ENCODE data around the gene RIPPLY1.
A peak's percentile ranks its signal among the peaks of the same experiment; 100 is the strongest.

Gene RIPPLY1

DNA sequence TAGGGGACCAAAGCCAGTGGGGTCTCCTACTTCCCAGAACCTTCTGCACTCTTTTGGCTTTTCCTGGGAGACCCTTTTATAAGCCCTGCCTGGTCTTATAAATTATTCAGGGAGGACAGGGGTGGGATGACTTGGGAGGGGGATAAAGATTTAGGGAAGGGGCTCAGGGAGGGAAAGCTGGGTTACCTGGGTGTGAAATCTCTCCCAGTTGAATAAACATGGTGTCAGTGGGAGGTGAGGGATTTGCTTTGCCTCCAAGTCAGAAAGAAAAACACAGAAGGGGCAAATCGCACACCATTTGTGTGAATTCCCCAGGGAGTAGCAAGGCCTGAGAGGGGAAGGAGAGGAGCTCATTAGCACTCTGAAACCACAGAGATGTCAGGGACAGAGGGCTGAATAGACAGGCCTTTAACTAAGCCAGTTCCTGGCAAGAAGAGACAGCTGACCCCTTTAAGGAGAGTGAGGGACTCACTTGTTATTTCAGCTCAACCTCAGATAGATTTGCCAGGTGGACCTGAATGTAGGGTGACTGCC, at the start of gene RIPPLY1:
TSS of gene RIPPLY1 (minus strand) at position 51 of the 534 bp plus-strand sequence. CDS start 54 bp downstream, outside the sequence.
- DNase-seq (ENCODE audit: low read depth, low spot score): no peak

DNA sequence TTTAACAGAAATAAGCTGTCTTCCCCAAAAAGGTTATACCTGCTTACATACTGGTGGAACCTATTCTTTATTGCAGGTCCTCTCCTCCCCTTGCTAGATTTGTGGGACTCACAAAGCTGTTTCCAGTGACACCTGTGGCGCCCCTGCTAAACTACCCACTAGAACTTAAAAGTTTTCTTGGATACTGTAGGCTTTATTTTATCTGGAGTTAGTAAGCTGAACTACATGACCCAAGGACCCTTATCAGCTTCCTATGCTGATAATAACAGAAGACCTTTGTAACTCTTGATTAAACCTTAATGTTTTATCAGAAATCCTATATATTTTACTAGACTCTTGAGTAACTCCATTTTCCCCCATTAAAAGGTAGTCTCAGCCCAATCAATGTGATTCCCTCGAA, 49.4 kb upstream of the RIPPLY1 start:
- DNase-seq (ENCODE audit: low read depth, low spot score): no peak

- no peak for DNase-seq (ENCODE audit: low read depth, low spot score)
Observed at GRCh38 chrX:106952089-106952488, 48.9 kb upstream of the RIPPLY1 start.

DNA sequence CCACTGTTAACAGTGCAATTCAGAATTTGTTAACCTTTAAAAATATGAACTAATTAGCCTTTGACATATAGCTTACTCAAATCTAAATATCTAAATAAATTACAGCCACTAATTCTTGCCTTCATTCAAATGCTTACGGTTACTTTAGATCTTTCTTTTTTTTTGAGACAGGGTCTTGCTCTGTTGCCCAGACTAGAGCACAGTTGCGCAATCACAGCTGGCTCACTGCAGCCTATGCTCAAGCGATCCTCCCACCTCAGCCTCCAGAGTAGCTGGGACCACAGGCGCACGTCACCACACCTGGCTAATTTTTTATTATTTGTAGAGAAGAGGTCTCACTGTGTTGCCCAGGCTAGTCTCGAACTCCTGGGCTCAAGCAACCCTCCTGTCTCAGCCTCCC, 48.1 kb upstream of the RIPPLY1 start:
- DNase-seq (ENCODE audit: low read depth, low spot score): no peak

DNA sequence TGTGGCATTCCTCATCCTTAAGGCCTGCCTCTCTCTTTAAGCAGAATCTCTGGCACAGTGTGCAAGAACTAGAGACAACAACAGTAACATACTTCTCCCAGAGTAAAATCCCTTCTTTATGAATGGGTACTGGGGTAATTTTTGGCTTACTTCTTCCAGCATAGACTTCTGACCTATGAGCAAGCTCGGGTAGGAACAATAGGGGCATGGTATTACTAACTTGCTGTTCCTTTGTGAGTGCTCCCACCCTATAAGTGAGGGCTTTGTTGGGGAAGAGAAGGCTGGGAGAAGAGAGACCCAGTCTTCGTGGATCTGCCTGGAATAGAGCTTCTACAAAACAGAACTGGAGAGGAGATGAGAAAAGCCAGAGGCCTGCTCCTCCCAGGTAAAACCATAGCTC, 47.2 kb upstream of the RIPPLY1 start:
- no peak for DNase-seq (ENCODE audit: low read depth, low spot score)

GRCh38 chrX:106949366-106949765, 46.2 kb upstream of the RIPPLY1 start:
- DNase-seq (ENCODE audit: low read depth, low spot score): no peak

GRCh38 chrX:106948641-106949040, 45.5 kb upstream of the RIPPLY1 start:
- DNase-seq (ENCODE audit: low read depth, low spot score): no peak

DNA sequence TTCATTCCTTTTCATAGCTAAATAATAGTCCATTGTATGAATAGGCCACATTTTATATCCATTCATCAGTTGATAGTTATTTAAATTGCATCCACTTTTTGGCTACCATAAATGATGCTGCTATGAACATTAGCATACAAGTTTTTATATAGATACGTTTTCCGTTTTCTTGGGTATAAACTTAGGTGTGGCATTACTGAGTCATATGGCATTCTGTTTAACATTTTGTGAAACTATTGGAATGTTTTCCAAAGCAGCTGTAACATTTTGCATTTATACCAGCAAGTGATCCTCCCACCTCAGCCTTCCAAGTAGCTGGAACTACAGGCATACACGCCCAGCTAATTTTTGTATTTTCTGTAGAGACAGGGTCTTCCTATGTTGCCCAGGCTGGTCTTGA, 43.3 kb upstream of the RIPPLY1 start:
- no peak for DNase-seq (ENCODE audit: low read depth, low spot score)

DNA sequence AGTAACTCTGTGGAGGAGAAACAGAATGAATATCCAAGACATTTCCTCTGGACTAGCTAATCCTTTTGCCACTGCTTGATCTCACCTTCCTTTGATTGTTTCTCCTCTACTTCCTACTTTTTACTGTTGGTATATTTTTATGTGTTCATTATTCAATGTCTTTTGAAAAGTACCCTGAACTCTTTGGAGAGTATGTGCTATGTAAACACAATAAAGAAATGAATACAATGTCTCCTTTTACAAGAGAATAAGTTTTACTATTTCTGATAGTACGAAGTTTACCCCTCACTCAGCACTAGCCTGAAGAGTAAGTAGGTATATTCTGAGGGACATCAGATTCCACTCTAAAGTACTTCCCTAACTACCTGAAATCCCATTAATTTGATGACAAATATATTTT, 36.9 kb upstream of the RIPPLY1 start:
- DNase-seq (ENCODE audit: low read depth, low spot score): no peak

- no peak for DNase-seq (ENCODE audit: low read depth, low spot score)
Observed at GRCh38 chrX:106939566-106939965, 36.4 kb upstream of the RIPPLY1 start.

DNA sequence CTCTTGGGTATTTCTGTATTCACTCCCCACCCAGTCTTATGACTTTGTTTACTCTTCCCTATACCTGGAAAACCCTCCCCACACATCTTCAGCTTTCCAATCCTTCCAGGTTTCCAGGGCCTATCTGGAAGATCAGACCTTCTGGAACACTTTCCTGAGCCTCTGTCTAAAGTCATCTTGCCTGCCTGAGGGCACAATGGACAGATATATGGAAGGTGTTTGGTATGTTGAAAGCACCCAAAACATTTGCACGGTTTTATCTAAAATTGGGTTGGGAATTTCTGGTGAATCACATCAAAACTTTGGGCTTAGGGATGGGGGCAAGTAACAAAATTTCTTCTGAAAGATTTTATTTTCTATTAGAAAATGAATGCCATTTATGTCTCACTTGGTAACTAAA, 33.1 kb upstream of the RIPPLY1 start:
- DNase-seq (ENCODE audit: low read depth, low spot score): no peak

GRCh38 chrX:106935175-106935574, 32.0 kb upstream of the RIPPLY1 start:
- DNase-seq (ENCODE audit: low read depth, low spot score): no peak

GRCh38 chrX:106933538-106933961, 30.4 kb upstream of the RIPPLY1 start:
- DNase-seq (ENCODE audit: low read depth, low spot score): peak; percentile 66

- DNase-seq (ENCODE audit: low read depth, low spot score): no peak
Observed at GRCh38 chrX:106932960-106933537, 29.9 kb upstream of the RIPPLY1 start.

DNA sequence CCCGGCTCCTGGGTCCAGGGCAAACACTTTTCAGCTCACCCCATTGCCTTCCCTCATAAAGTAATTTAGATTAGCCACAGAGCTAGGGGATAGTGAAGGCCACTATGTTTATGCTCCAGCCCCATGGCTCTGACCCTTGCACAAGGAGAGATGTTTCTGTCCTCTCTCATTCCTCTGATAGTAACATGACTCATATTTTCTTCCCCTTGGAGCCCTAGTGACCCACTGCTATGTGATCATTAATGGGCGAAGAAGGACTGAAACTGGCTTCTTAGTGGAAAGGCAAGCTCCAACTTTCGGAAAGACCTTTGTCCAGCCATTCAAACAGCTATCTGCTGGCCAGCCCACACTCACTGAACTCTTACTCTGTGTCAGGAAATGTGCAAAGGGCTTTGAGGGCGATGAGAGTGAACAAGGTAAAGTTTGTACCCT, 29.4 kb upstream of the RIPPLY1 start:
- DNase-seq (ENCODE audit: low read depth, low spot score): no peak

GRCh38 chrX:106931831-106932491, 28.8 kb upstream of the RIPPLY1 start:
- DNase-seq (ENCODE audit: low read depth, low spot score): no peak

DNA sequence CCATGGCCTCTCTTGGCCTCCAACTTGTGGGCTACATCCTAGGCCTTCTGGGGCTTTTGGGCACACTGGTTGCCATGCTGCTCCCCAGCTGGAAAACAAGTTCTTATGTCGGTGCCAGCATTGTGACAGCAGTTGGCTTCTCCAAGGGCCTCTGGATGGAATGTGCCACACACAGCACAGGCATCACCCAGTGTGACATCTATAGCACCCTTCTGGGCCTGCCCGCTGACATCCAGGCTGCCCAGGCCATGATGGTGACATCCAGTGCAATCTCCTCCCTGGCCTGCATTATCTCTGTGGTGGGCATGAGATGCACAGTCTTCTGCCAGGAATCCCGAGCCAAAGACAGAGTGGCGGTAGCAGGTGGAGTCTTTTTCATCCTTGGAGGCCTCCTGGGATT, 25.1 kb upstream of the RIPPLY1 start:
- no peak for DNase-seq (ENCODE audit: low read depth, low spot score)

GRCh38 chrX:106927700-106928099, 24.6 kb upstream of the RIPPLY1 start:
- DNase-seq (ENCODE audit: low read depth, low spot score): no peak

DNA sequence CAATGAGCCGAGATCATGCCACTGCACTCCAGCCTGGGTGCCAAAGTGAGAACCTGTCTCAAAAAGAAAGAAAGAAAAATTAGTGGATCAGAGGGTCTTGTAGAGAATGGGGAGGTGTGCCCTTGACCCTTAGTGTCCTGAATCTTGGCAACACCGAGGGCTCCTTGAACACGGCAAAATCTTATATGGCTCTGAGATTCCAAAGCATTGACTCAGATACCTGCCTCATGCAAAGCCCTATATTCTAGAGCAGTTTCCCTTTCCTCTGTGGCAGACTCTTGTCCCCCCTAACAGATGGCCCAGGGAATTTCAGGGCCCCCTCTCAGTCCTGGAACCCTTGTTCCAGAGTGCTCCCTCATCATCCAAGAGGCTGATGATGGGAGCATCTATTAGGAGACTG, 23.9 kb upstream of the RIPPLY1 start:
- no peak for DNase-seq (ENCODE audit: low read depth, low spot score)

GRCh38 chrX:106921637-106922036, 18.5 kb upstream of the RIPPLY1 start:
- DNase-seq (ENCODE audit: low read depth, low spot score): no peak

- DNase-seq (ENCODE audit: low read depth, low spot score): peak; percentile 94
Observed at GRCh38 chrX:106919932-106920452, 16.9 kb upstream of the RIPPLY1 start, which contains the start of gene CLDN2. TSS of gene CLDN2 (plus strand) at chrX:106920402. CDS start at chrX:106928229, 7,827 bp downstream.

DNA sequence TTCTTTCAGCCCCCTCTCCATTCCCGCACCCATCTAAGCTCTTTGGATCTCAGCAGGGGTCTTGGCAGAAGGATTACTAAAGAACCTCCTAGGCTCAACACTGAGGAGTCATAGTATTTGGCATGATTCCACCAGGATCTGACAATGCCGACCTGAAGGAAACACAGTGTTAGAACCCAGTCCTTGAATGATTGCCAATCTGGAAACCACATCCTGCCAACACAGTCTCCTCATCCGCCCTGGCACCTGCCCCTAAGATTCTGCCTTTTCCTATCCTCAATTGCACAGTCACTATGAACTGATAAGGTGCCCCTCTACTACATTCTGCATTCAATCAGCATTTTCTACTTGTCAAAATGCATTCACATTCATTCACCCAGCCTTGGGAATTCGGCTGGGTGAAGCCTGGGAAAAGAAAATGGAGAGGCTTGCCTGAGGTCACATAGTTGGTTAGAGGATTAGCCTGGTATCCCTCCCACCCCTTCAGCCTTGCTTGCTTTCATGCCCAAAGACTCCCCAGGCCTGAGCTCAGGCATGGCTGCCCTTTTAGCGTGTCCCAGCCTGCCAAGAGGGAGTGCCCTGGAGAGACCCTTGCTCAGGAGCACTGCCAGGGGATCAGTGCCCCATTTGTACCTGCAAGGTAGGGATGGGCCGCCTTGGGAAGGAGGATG, 14.8 kb upstream of the RIPPLY1 start:
- peak; percentile 33 for DNase-seq (ENCODE audit: low read depth, low spot score)
